H1 (cell line): Measurements from ENCODE around the gene SLC6A8. TPM values are rescaled to one million over a fixed set of nuclear protein-coding genes. Genes with fewer than 3 reads are reported as not detected.
A peak's percentile ranks its signal among the peaks of the same experiment; 100 is the strongest.

ENCODE experiments used
- CTCF ChIA-PET: fragments of 300-600 bp; sonication (Branson Sonifier 250); formaldehyde crosslinking; loops from one replicate; lab custom pipeline; 2021; ENCODE audit not compliant: partially characterized antibody; lab: Charles Lee
- POLR2A ChIA-PET: fragments of 300-600 bp; sonication (Branson Sonifier 250); formaldehyde crosslinking; loops from one replicate; lab custom pipeline; 2021; ENCODE audit warnings: inconsistent platforms; ENCODE audit not compliant: partially characterized antibody; lab: Charles Lee
- DNase-seq, 2 experiments: peaks; one replicate each; pipeline versions ENCODE4 v3.0.0 to v3.0.0-alpha.2; 2010 to 2022; ENCODE audit warnings: low spot score in 2 of 2, low read depth in 1 of 2, mixed read lengths in 1 of 2
- FAIRE-seq: peaks from 2 replicates; lab custom pipeline; 2011; peaks lifted over from hg19 to GRCh38; lab: Jason Lieb, UNC
- H2AFZ ChIP-seq: 2 replicates; pipeline ENCODE4 v1.8.1; 2012; ENCODE audit warnings: low read length, inconsistent platforms
- H2AK5ac ChIP-seq: 2 replicates; pipeline ENCODE4 v1.6.1; 2013; ENCODE audit warnings: low read depth, low read length
- H2BK120ac ChIP-seq: replicated peaks from 2 replicates; pipeline ENCODE3; 2013; ENCODE audit warnings: low read depth, low read length, inconsistent platforms
- H2BK12ac ChIP-seq: 2 replicates; pipeline ENCODE4 v1.6.1; 2013; ENCODE audit warnings: low read depth, low read length
- H2BK15ac ChIP-seq: 2 replicates; pipeline ENCODE4 v1.6.1; 2013; ENCODE audit warnings: low read length
- H2BK20ac ChIP-seq: 2 replicates; pipeline ENCODE4 v1.6.1; 2013; ENCODE audit warnings: low read length
- H2BK5ac ChIP-seq: 2 replicates; pipeline ENCODE4 v1.6.1; 2013; ENCODE audit warnings: low read depth, low read length
- H3K14ac ChIP-seq: 2 replicates; pipeline ENCODE4 v1.6.1; 2013; ENCODE audit warnings: inconsistent platforms; ENCODE audit not compliant: insufficient read length
- H3K18ac ChIP-seq: 2 replicates; pipeline ENCODE4 v1.6.1; 2013; ENCODE audit warnings: low read length; ENCODE audit errors: extremely low read depth
- H3K23ac ChIP-seq: 2 replicates; pipeline ENCODE4 v1.6.1; 2013; ENCODE audit warnings: inconsistent platforms; ENCODE audit not compliant: insufficient read length
- H3K23me2 ChIP-seq: 2 replicates; pipeline ENCODE4 v1.6.1; 2013; ENCODE audit warnings: low read depth, low read length
- H3K27ac ChIP-seq: 2 replicates; pipeline ENCODE4 v1.6.1; 2011; ENCODE audit warnings: low read depth, low read length, inconsistent platforms
- H3K27me3 ChIP-seq, 4 experiments: replicated peaks in 1 of 4; 1 replicate in 1 of 4; 2 replicates in 3 of 4; pipeline versions ENCODE4 v1.6.1 to v1.8.1; 2011 to 2013; ENCODE audit warnings: low read length in 3 of 4, mild to moderate bottlenecking in 3 of 4, inconsistent platforms in 2 of 4, mixed read lengths in 2 of 4, moderate library complexity in 1 of 4; ENCODE audit not compliant: control insufficient read depth in 3 of 4, insufficient read depth in 3 of 4; ENCODE audit errors: extremely low read depth in 1 of 4
- H3K36me3 ChIP-seq, 4 experiments: 2 replicates each; pipeline versions ENCODE4 v1.6.1 to v1.8.1; 2011 to 2013; ENCODE audit warnings: mild to moderate bottlenecking in 4 of 4, low read length in 3 of 4, moderate library complexity in 2 of 4, control low read depth in 1 of 4, inconsistent platforms in 1 of 4; ENCODE audit not compliant: insufficient read depth in 4 of 4, control insufficient read depth in 2 of 4
- H3K4ac ChIP-seq: replicated peaks from 2 replicates; pipeline ENCODE3; 2013; ENCODE audit warnings: low read length, low read depth, mixed read lengths, inconsistent platforms; ENCODE audit not compliant: insufficient read length
- H3K4me1 ChIP-seq, 4 experiments: replicated peaks in 1 of 4; 1 replicate in 1 of 4; 2 replicates in 3 of 4; pipeline versions ENCODE4 v1.6.1 to v1.8.1; 2011 to 2013; ENCODE audit warnings: low read length in 3 of 4, inconsistent platforms in 2 of 4, mixed read lengths in 1 of 4; ENCODE audit not compliant: insufficient read depth in 4 of 4, control insufficient read depth in 3 of 4
- H3K4me2 ChIP-seq, 2 experiments: 2 replicates each; pipeline versions ENCODE4 v1.6.1 to v1.8.1; 2011 to 2013; ENCODE audit warnings: low read depth in 2 of 2, low read length in 2 of 2, control low read depth in 1 of 2, inconsistent platforms in 1 of 2, mild to moderate bottlenecking in 1 of 2; ENCODE audit not compliant: insufficient read depth in 1 of 2
- H3K4me3 ChIP-seq, 4 experiments: fragments of 200-600, 300-600 bp in 1 of 4; sonication (generic), shearing (Covaris generic), sonication (Bioruptor Twin) in 1 of 4; 2 replicates each; pipeline versions ENCODE4 v1.5.1 to v1.8.1; 2011 to 2016; ENCODE audit warnings: low read length in 4 of 4, low read depth in 3 of 4, control low read depth in 2 of 4, inconsistent platforms in 2 of 4, mild to moderate bottlenecking in 2 of 4, mixed read lengths in 1 of 4, moderate library complexity in 1 of 4; ENCODE audit not compliant: insufficient read depth in 2 of 4; ENCODE audit errors: extremely low read depth in 1 of 4
- H3K56ac ChIP-seq: replicated peaks from 2 replicates; pipeline ENCODE3; 2013; ENCODE audit warnings: low read depth, mild to moderate bottlenecking, mixed read lengths, low read length, inconsistent platforms; ENCODE audit not compliant: insufficient read length
- H3K79me1 ChIP-seq: 2 replicates; pipeline ENCODE4 v1.6.1; 2013; ENCODE audit warnings: low read depth, low read length, control low read depth
- H3K79me2 ChIP-seq, 2 experiments: 2 replicates each; pipeline versions ENCODE4 v1.6.1 to v1.8.1; 2012 to 2013; ENCODE audit warnings: low read length in 2 of 2, mild to moderate bottlenecking in 2 of 2, inconsistent platforms in 1 of 2; ENCODE audit not compliant: insufficient read depth in 2 of 2, control insufficient read depth in 1 of 2
- H3K9ac ChIP-seq, 4 experiments: replicated peaks in 1 of 4; 1 replicate in 1 of 4; 2 replicates in 3 of 4; pipeline versions ENCODE4 v1.6.1 to v1.8.1; 2011 to 2013; ENCODE audit warnings: low read depth in 3 of 4, low read length in 3 of 4, control low read depth in 2 of 4, mild to moderate bottlenecking in 2 of 4, moderate library complexity in 2 of 4, inconsistent platforms in 1 of 4; ENCODE audit errors: extremely low read depth in 1 of 4
- H3K9me3 ChIP-seq, 2 experiments: 2 replicates each; pipeline versions ENCODE4 v1.6.1 to v1.8.1; 2012 to 2013; ENCODE audit warnings: mild to moderate bottlenecking in 2 of 2, moderate library complexity in 2 of 2, control low read depth in 1 of 2, inconsistent platforms in 1 of 2, low read depth in 1 of 2, low read length in 1 of 2, mixed read lengths in 1 of 2; ENCODE audit not compliant: insufficient read depth in 2 of 2
- H4K20me1 ChIP-seq, 2 experiments: replicated peaks in 1 of 2; 2 replicates each; pipeline versions ENCODE3 to v1.8.1; 2011 to 2013; ENCODE audit warnings: inconsistent platforms in 2 of 2, low read length in 2 of 2, mild to moderate bottlenecking in 1 of 2; ENCODE audit not compliant: insufficient read depth in 2 of 2, control insufficient read depth in 1 of 2
- H4K5ac ChIP-seq: 2 replicates; pipeline ENCODE4 v1.6.1; 2013; ENCODE audit warnings: low read length, low read depth, mixed read lengths, inconsistent platforms; ENCODE audit not compliant: insufficient read length
- H4K8ac ChIP-seq: 2 replicates; pipeline ENCODE4 v1.8.0; 2013; ENCODE audit warnings: mild to moderate bottlenecking, moderate library complexity, low read length, inconsistent platforms; ENCODE audit not compliant: insufficient read depth; ENCODE audit errors: extremely low read depth
- H4K91ac ChIP-seq: replicated peaks from 2 replicates; pipeline ENCODE3; 2013; ENCODE audit warnings: low read length, mixed read lengths, inconsistent platforms; ENCODE audit not compliant: insufficient read length
- SIX5 ChIP-seq: IDR thresholded peaks from 2 replicates; pipeline ENCODE4 v1.6.1; 2011; ENCODE audit warnings: mild to moderate bottlenecking, low read depth, low read length
- TBP ChIP-seq: IDR thresholded peaks from 2 replicates; pipeline ENCODE4 v1.6.1; 2011; ENCODE audit warnings: low read depth, low read length, improper control_type of control experiment
- WGBS, 2 experiments: shearing (Covaris generic) in 1 of 2; methylation state at CpG; one replicate each; pipeline versions ENCODE4 v1.1.6 to v1.1.7; 2013 to 2015; ENCODE audit warnings: low lambda C conversion rate in 2 of 2, mixed read lengths in 2 of 2, inconsistent platforms in 1 of 2, low coverage in 1 of 2, missing lambda C conversion rate in 1 of 2; ENCODE audit not compliant: insufficient replicate concordance in 2 of 2, insufficient coverage in 1 of 2, insufficient read length in 1 of 2; ENCODE audit errors: extremely low coverage in 1 of 2, missing lambda C conversion rate in 1 of 2; 5-methylcytosine and 5-hydroxymethylcytosine counted together
- polyA plus RNA-seq, 7 experiments: library from polyadenylated mRNA; depleted of rRNA in 3 of 7; stranded (reverse) in 5 of 7; unstranded in 2 of 7; fragments of >200 nt in 5 of 7; fragments of 200-250 nt in 2 of 7; gene quantifications; 1 replicate in 5 of 7; 2 replicates in 1 of 7; 4 replicates in 1 of 7; pipeline versions ENCODE4 v1.2.1 to v1.2.3, GENCODE V29; 2011 to 2013; ENCODE audit warnings: missing spikeins in 2 of 7, mixed read lengths in 2 of 7
- total RNA-seq: library from RNA; stranded (reverse); fragmentation: NEBNext Ultra II Directional; extraction: Animal tissue kit (Norgen Biotek cat#: 25700); gene quantifications from 2 replicates; pipeline ENCODE4 v1.2.1, GENCODE V29; 2021

The SLC6A8 gene
- total and polyA plus RNA-seq, 2 of the 8 experiments (the other 6 are each of a cell fraction or from before 2014, with no cell fraction given) = 87.7 to 94.7 TPM

GRCh38 chrX:153727123-153727931 is 39.6 kb downstream of the SLC6A8 start:
- Histone ChIP-seq H3K18ac (peak overlapping the region; percentile 19; the same call in 1 of the 2 replicates), H3K4me2 (peak overlapping the region; percentile 33 to 51), H3K9ac (no peak overlapping the region), H3K14ac (no peak overlapping the region), H3K23ac (no peak overlapping the region), H3K23me2 (peaks cover 5% of the 10 kb centered on the region; the same call in 1 of the 2 replicates), H2BK20ac (no peak overlapping the region), H4K20me1 (peaks cover 4 to 15% of the 10 kb centered on the region in 2 experiments), H2BK15ac (no peak overlapping the region), H3K56ac (no peak overlapping the region), H2AFZ (no peak overlapping the region), H3K4ac (no peak overlapping the region), H3K27ac (no peak overlapping the region), H2BK5ac (peak overlapping the region; percentile 32; the same call in 1 of the 2 replicates), H3K4me3 (peak overlapping the region in 1 of 4 experiments; percentile 24; a peak in 1 of 8 replicates), H2BK120ac (no peak overlapping the region), H3K27me3 (no peaks in the 10 kb centered on the region), H3K9me3 (no peaks in the 10 kb centered on the region), H4K8ac (no peak overlapping the region), H3K79me2 (peaks cover 0 to 12% of the 10 kb centered on the region in 2 experiments; a peak in 2 of 4 replicates), H3K4me1 (peaks cover 0 to 24% (median 13%) of the 10 kb centered on the region in 4 experiments; a peak in 6 of 7 replicates), H2BK12ac (no peak overlapping the region), H3K79me1 (peaks cover 3% of the 10 kb centered on the region; the same call in 1 of the 2 replicates), H2AK5ac (0 out of 2 replicates have a peak overlapping the region, but pooled peaks have one; percentile 65), H4K91ac (no peak overlapping the region), H4K5ac (no peak overlapping the region), H3K36me3 (peaks cover 0 to 3% (median 0%) of the 10 kb centered on the region in 4 experiments; a peak in 1 of 8 replicates)
- 90% methylated on average over 17 of the region's 23 CpGs; no CpG with 5 or more reads in 1 of the 2 experiments for WGBS, 2 experiments
- no peak for TF ChIP-seq SIX5
- no peak for TF ChIP-seq TBP
- FAIRE-seq (no peak), DNase-seq (no peak)
- CTCF ChIA-PET = interaction anchor here (0.7 to 1.8 kb wide), 5 partner anchors 12 to 163 kb away, joined by 3 to 6 read pairs (median 4); no protein-coding TSS in a partner anchor
- POLR2A ChIA-PET = interaction anchor here (0.6 to 2.0 kb wide), 7 partner anchors 9 to 680 kb away, joined by 3 to 11 read pairs (median 5); partner anchors contain the start of gene SLC6A8
